Measurements from ENCODE around the gene DNAAF1.
"Not testable (repeated sequence)": the region's sequence is repeated elsewhere in the genome, so short reads cannot be mapped to it uniquely, and the experiment has no call there.

The DNAAF1 gene

GRCh38 chr16:84144859-84145639, at the start of gene DNAAF1, which contains the start of gene HSDL1:
Gene DNAAF1, plus strand, starts transcription at chr16:84145308. Its CDS starts 133 bp downstream, at chr16:84145441.
Gene HSDL1, minus strand, starts transcription at chr16:84145177. Its CDS starts 13,856 bp downstream, at chr16:84131321.
- peak; percentile 93 for DNase-seq

GRCh38 chr16:84095466-84095865, 49.6 kb upstream of the DNAAF1 start:
- no peak for DNase-seq

GRCh38 chr16:84096447-84097005, 48.6 kb upstream of the DNAAF1 start:
- DNase-seq: no peak

DNA sequence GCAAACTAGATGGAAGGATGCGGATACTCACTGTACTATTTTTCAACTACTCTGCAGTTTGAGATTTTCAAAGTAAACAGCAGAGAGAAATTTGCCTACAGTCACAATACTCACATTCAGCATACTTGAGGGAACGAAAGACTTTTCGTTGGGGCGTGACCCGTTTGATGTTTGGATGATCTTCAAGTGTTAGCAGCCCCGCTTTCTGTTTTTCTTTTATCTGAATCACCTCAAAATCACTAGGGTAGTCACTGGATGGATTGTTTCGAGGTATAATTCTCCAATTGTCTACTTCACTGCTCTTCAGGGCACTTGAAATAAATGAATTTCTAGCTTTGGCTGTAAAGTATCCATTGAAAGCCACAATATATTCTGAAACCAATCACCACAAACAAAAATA, 46.2 kb upstream of the DNAAF1 start:
- DNase-seq: no peak

DNA sequence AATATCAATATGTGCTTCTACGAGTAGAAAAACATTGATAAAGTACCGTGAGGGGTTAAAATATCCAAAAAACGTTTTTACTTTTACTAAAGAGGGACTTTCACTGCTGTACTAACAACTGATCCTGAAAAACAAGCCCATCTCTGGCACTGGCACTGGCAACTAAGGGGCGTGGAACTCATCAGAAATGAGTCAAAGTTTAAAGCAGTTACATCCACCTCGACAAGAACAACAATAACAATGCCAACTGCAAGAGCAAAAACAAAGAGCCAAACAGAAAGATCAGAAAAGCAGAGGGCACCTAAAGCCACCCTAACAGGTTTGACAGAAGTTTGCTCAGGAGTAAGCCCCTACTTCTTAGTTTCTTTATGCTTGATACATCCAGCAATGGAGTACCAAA, 41.4 kb upstream of the DNAAF1 start:
- DNase-seq: no peak

DNA sequence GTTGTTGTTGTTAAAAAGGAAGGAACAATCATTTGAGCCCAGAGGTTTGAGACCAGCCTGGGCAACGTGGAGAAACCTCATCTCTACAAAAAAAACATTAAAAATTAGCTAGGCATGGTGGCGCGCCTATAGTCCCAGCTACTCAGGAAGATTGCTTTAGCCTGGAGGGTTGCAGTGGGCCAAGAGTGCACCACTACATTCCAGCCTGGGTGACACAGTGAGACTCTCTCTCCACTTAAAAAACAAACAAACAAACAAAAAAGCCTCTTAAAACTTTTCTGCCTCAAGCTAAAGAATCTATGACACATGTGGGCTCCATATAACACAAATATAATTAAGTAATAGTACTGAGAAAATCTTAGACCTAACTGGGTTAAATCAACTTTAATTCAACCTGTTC, 40.9 kb upstream of the DNAAF1 start:
- no peak for DNase-seq

GRCh38 chr16:84105301-84105815, 39.8 kb upstream of the DNAAF1 start:
- DNase-seq: no peak

GRCh38 chr16:84105948-84106740, 39.0 kb upstream of the DNAAF1 start:
- DNase-seq: no peak

GRCh38 chr16:84107921-84108320, 37.2 kb upstream of the DNAAF1 start:
- no peak for DNase-seq

GRCh38 chr16:84109598-84110335, 35.3 kb upstream of the DNAAF1 start:
- DNase-seq: no peak

DNA sequence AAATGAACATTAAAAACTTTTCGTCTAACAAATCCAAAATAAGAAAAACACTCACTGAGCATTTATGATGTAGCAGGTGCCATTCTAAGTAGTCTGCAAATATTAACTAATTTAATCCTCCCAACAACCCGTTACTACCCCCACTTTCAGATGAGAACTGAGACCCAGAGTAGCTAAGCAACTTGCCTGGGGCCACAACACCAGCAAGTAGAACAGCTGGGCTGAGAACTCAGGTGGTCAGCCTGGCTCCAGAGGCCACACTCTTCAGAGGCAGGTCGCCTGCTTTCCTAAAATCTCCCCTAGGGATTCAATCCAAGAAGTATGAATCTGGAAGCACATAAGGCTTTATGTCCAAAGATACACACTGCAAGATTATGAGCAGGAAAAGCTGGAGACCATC, 34.6 kb upstream of the DNAAF1 start:
- no peak for DNase-seq

DNA sequence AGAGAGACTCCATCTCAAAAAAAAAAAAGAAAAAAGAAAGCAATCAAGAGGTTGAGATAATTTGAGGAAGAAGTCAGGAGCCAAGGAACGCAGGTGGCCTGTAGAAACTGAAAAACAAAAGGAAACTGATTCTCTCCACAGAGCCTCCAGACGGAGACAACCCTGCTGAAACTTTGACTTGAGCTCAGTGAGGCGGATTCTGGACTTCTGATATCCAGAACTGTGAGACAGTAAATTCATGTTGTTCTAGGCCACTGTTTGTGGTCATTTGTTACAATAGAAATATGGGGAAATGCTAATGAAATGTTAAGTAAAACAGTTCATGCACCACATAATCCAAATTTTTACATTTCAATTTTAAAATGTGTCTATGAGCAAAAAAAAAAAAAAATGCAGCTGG, 33.6 kb upstream of the DNAAF1 start:
- no peak for DNase-seq

- peak; percentile 63 for DNase-seq
Observed at GRCh38 chr16:84111949-84112348, 33.2 kb upstream of the DNAAF1 start.

GRCh38 chr16:84115919-84116719, 29.0 kb upstream of the DNAAF1 start:
- DNase-seq: peak; percentile 63

- DNase-seq: peak; percentile 99
Observed at GRCh38 chr16:84116720-84117493, 28.2 kb upstream of the DNAAF1 start, which contains the start of gene MBTPS1. Gene MBTPS1, minus strand, starts transcription at chr16:84116942. Its CDS starts 15,159 bp downstream, at chr16:84101783.

- DNase-seq: peak; percentile 55
Observed at GRCh38 chr16:84117494-84117843, 27.6 kb upstream of the DNAAF1 start.

- DNase-seq: not testable (repeated sequence)
Observed at GRCh38 chr16:84118315-84118714, 26.8 kb upstream of the DNAAF1 start.

GRCh38 chr16:84119368-84119767, 25.7 kb upstream of the DNAAF1 start:
- no peak for DNase-seq

DNA sequence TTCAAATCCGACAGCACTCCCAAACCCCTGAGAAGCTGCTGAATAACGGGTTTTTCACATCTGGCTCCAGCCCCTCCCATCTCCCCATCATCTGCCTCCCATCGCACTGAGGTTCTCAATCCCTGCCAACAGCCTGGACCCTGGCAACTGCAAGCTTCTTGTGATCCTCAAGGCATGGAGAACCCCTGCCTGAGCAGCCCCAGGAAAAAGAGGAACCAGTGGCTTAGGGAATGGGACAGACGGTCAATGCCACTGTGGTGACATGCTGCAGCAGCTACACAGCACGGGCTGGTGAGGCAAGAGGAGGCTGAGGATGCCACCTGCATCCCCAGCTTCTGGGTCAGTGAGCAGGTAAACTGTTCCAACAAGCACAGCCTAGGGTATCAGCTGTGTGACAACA, 25.1 kb upstream of the DNAAF1 start:
- DNase-seq: no peak

GRCh38 chr16:84121007-84121406, 24.1 kb upstream of the DNAAF1 start:
- no peak for DNase-seq

All from stimulated activated CD4-positive, alpha-beta T cell treated with anti-CD3 and anti-CD28 coated beads, Interleukin-15, amount 100 ng/mL, for 24 hours (primary cell).